Uterus (tissue), 4 donors: ENCODE data around the gene DNMT3A. TPM values are rescaled to one million over a fixed set of nuclear protein-coding genes. Genes with fewer than 3 reads are reported as not detected.

Source experiments
- DNase-seq, 2 donors: peaks; one replicate each; pipeline ENCODE4 v3.0.0-alpha.2; 2019 to 2020
- H3K27ac ChIP-seq, 2 donors: fragments of 200-600 bp; sonication (generic); 1 replicate in 1 of 2; 2 replicates in 1 of 2; pipeline ENCODE4 v1.5.1; 2016 to 2018
- H3K27me3 ChIP-seq, 2 donors: fragments of 200-600 bp; sonication (generic); one replicate each; pipeline ENCODE4 v1.5.1; 2018 to 2019; ENCODE audit warnings: control low read depth in 1 of 2
- H3K36me3 ChIP-seq, 2 donors: fragments of 200-600 bp; sonication (generic); one replicate each; pipeline ENCODE4 v1.5.1; 2019; ENCODE audit warnings: control low read depth in 1 of 2
- H3K4me1 ChIP-seq, 2 donors: fragments of 200-600 bp; sonication (generic); one replicate each; pipeline ENCODE4 v1.5.1; 2018 to 2019; ENCODE audit warnings: control low read depth in 1 of 2
- H3K4me3 ChIP-seq, 2 donors: fragments of 200-600 bp; sonication (generic); 1 replicate in 1 of 2; 2 replicates in 1 of 2; pipeline ENCODE4 v1.5.1; 2018 to 2019; ENCODE audit warnings: mild to moderate bottlenecking in 1 of 2
- H3K9me3 ChIP-seq, 2 donors: fragments of 200-600 bp; sonication (generic); one replicate each; pipeline ENCODE4 v1.5.1; 2019; ENCODE audit warnings: control low read depth in 1 of 2
- POLR2A ChIP-seq, 2 donors: fragments of 450-650 bp; IDR thresholded peaks; one replicate each; pipeline ENCODE4 v1.6.1; 2016; ENCODE audit warnings: antibody characterized with exemption in 2 of 2, mild to moderate bottlenecking in 1 of 2, moderate library complexity in 1 of 2
- intact Hi-C: fragments of 100-400 bp; cut with DNase I; formaldehyde crosslinking; loops from one replicate; pipeline ENCODE4 v1.15.1; 2023; ENCODE audit warnings: low total_unique reads
- total RNA-seq, 4 donors: library from RNA; depleted of rRNA in 3 of 4; stranded (reverse); fragments of >200 nt in 3 of 4; gene quantifications; one replicate each; pipeline versions ENCODE4 v1.1.0 to v1.2.4, GENCODE V29; 2014 to 2023
- TF ChIP-seq, protein P1 (sequence below), 4 experiments: fragments of 200-600 bp in 2 of 4; fragments of 450-650 bp in 2 of 4; sonication (generic) in 2 of 4; IDR thresholded peaks; one replicate each; pipeline ENCODE4 v1.5.1; 2016 to 2019; ENCODE audit warnings: antibody characterized with exemption in 4 of 4, mild to moderate bottlenecking in 2 of 4, moderate library complexity in 1 of 4
- donor health status: DM: yes; HTN: yes; CAD: no.

DNMT3A gene
- total RNA-seq: 10 to 100 TPM in 3 of 4 donors, 1 to 10 TPM in 1; 2.3 to 95.8 (median 29.9) TPM

GRCh38 chr2:25341753-25342371 is at the start of gene DNMT3A:
DNMT3A (minus strand) TSS chr2:25341925; CDS start chr2:25313984, 27,941 bp downstream.
- Histone ChIP-seq H3K9me3 (no peaks in the 10 kb centered on the region), H3K4me3 (peak within 1 kb of the TSS; percentile 40 to 83), H3K4me1 (peaks cover 0 to 8% of the 10 kb centered on the region in 2 donors), H3K27ac (peak within 1 kb of the TSS; percentile 85 to 90), H3K36me3 (no peaks in the 10 kb centered on the region), H3K27me3 (no peaks in the 10 kb centered on the region)
- TF ChIP-seq POLR2A (IDR thresholded peaks at IDR 0.05): no peak
- TF ChIP-seq, protein P1, sequence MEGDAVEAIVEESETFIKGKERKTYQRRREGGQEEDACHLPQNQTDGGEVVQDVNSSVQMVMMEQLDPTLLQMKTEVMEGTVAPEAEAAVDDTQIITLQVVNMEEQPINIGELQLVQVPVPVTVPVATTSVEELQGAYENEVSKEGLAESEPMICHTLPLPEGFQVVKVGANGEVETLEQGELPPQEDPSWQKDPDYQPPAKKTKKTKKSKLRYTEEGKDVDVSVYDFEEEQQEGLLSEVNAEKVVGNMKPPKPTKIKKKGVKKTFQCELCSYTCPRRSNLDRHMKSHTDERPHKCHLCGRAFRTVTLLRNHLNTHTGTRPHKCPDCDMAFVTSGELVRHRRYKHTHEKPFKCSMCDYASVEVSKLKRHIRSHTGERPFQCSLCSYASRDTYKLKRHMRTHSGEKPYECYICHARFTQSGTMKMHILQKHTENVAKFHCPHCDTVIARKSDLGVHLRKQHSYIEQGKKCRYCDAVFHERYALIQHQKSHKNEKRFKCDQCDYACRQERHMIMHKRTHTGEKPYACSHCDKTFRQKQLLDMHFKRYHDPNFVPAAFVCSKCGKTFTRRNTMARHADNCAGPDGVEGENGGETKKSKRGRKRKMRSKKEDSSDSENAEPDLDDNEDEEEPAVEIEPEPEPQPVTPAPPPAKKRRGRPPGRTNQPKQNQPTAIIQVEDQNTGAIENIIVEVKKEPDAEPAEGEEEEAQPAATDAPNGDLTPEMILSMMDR (IDR thresholded peaks at IDR 0.05): no peak
- DNase-seq: peak; percentile 67 to 75
- intact Hi-C loops: no loop called here

- H3K27me3 ChIP-seq: no peaks in the 10 kb centered on the region
- no peaks in the 10 kb centered on the region for H3K9me3 ChIP-seq
- no peak for DNase-seq
- TF ChIP-seq POLR2A (IDR thresholded peaks at IDR 0.05): no peak
- TF ChIP-seq, protein P1 (IDR thresholded peaks at IDR 0.05): no peak
- no peak overlapping the region for H3K4me3 ChIP-seq
- H3K27ac ChIP-seq: no peak overlapping the region
- no peaks in the 10 kb centered on the region for H3K4me1 ChIP-seq
- intact Hi-C loops: no loop called here
- no peaks in the 10 kb centered on the region for H3K36me3 ChIP-seq
These were observed 47.4 kb upstream of the DNMT3A start for GRCh38 chr2:25389161-25389560.

DNA sequence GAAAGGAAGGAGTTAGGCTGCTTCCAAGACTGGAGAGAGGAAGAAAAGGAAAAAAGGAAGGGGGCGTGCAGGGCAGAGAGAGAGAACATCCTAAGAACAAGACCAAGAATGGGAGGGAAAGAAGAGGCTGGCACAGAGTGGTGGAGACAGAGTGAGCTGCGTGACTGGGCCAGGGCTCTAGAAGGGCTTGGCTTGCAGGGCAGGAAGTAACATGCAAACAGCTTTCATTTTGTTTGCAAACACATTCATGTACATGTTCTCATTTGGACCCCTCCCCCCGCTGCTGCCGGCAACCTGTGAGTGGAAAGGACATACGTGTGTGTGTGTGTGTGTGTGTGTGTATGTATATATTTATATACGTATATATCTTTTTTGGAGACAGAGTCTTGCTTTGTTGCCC is 46.8 kb upstream of the DNMT3A start:
- intact Hi-C loops: no loop called here
- Histone ChIP-seq H3K27ac (no peak overlapping the region), H3K9me3 (no peaks in the 10 kb centered on the region), H3K4me1 (no peaks in the 10 kb centered on the region), H3K4me3 (no peak overlapping the region), H3K27me3 (no peaks in the 10 kb centered on the region), H3K36me3 (no peaks in the 10 kb centered on the region)
- DNase-seq: no peak
- TF ChIP-seq, protein P1 (IDR thresholded peaks at IDR 0.05): no peak
- TF ChIP-seq POLR2A (IDR thresholded peaks at IDR 0.05): no peak

GRCh38 chr2:25387876-25388449 is 46.2 kb upstream of the DNMT3A start:
- Histone ChIP-seq H3K27ac (no peak overlapping the region), H3K4me1 (no peaks in the 10 kb centered on the region), H3K4me3 (no peak overlapping the region), H3K27me3 (no peaks in the 10 kb centered on the region), H3K9me3 (no peaks in the 10 kb centered on the region), H3K36me3 (no peaks in the 10 kb centered on the region)
- no peak for TF ChIP-seq POLR2A (IDR thresholded peaks at IDR 0.05)
- intact Hi-C loops: no loop called here
- no peak for DNase-seq

DNA sequence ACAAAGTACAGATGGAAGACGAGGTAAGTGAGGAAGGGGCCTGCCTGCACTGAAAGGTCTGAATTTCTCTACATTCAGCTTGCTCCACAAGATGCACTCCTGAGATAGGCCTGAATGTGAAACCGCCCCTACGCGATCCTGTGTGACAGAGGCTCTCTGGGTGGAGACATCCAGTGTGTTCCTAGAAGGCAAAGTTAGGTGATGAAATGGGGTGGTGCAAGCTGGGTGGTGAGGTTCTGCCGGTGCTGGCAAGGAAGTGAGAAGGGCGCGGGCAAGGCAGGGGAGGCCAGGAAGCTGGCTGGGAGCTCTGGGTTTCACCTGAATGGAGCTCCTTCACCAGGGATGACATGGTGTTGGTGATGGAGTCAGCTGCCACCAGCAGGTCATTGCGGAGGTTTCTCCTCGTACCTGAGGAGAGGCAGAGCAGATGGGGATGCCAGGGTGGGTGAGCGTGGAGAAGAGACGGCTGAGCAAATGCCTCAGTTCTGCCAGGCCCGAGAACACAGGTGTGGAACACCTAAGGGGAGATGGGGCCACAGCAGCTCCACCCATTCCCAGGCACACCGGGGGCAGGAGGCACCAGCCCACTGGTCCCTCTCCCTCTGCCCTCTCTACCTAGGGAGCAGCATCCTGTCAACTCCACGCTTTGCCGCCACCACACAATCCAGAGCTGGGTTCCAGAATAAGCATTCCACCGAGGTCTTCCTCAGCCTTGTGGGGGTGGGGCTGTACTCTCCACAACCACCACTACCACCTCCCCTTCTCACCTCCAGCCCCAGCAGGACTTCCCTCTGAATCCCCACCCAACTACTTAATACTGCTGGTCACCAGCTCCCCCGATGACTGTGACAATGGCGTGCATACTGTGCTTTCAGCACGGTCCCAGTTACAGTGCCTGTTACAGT is 45.5 kb upstream of the DNMT3A start:
- TF ChIP-seq, protein P1 (IDR thresholded peaks at IDR 0.05): no peak
- TF ChIP-seq POLR2A (IDR thresholded peaks at IDR 0.05): no peak
- Histone ChIP-seq H3K36me3 (no peaks in the 10 kb centered on the region), H3K4me3 (no peak overlapping the region), H3K27me3 (no peaks in the 10 kb centered on the region), H3K4me1 (no peaks in the 10 kb centered on the region), H3K9me3 (no peaks in the 10 kb centered on the region), H3K27ac (no peak overlapping the region)
- intact Hi-C loops: no loop called here
- no peak for DNase-seq
